ENCODE measurements around the gene VWA3B. TPM values are rescaled to one million over a fixed set of nuclear protein-coding genes. Genes with fewer than 3 reads are reported as not detected.

VWA3B gene
- total RNA-seq, 1 donor from 2014 or later = not detected

- intact Hi-C loops (cut with micrococcal nuclease) = no loop called here
These were observed 155.0 kb downstream of the VWA3B start for GRCh38 chr2:98242003-98242402.

- intact Hi-C loops (cut with micrococcal nuclease) = no loop called here
These were observed 158.5 kb downstream of the VWA3B start for GRCh38 chr2:98245491-98245890.

GRCh38 chr2:98247383-98247782, 160.4 kb downstream of the VWA3B start:
- intact Hi-C loops (cut with micrococcal nuclease) = no loop called here

- intact Hi-C loops (cut with micrococcal nuclease) = no loop called here
These were observed 165.2 kb downstream of the VWA3B start for GRCh38 chr2:98252038-98252773.

GRCh38 chr2:98253461-98254070, 166.6 kb downstream of the VWA3B start:
- intact Hi-C loops (cut with micrococcal nuclease) = no loop called here

DNA sequence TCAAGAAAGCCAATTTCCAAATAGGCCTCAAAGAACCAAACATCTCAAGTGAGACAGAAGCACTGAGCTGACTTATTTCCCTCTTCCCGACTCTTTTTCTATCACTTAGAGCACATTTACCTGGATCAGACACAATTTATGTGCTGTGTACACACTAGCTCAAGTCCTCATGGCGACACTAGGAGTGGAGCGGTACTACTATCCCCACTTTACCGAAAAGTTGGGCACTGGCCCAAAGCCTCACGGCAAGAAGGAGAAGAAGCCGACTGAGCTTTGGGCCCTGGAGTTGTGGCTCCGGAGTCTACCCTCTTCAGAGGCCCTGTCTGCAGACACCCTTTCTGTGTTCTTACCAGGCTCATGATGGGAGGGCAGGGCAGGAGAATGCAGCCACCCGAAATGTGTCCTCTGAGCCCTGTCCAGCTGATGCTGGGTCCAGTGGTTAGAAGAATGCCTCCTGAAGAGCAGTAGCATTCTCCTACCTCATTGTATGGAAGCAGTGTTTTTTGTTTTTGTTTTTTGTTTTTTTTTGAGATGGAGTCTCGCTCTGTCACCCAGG, 167.6 kb downstream of the VWA3B start:
- intact Hi-C loops (cut with micrococcal nuclease) = no loop called here

GRCh38 chr2:98258906-98259305, 171.9 kb downstream of the VWA3B start:
- intact Hi-C loops (cut with micrococcal nuclease) = no loop called here

GRCh38 chr2:98263362-98263761, 176.4 kb downstream of the VWA3B start:
- intact Hi-C loops (cut with micrococcal nuclease) = no loop called here

- intact Hi-C loops (cut with micrococcal nuclease) = loop anchor here (5.0 kb wide), 1 partner anchor 556 kb away; the partner anchor contains the start of gene ZAP70
These were observed 181.3 kb downstream of the VWA3B start for GRCh38 chr2:98268225-98268624.

GRCh38 chr2:98269274-98269673, 182.3 kb downstream of the VWA3B start:
- intact Hi-C loops (cut with micrococcal nuclease) = loop anchor here (1.0 to 5.0 kb wide), 2 partner anchors 463 to 557 kb away; partner anchors contain the start of gene ZAP70

DNA sequence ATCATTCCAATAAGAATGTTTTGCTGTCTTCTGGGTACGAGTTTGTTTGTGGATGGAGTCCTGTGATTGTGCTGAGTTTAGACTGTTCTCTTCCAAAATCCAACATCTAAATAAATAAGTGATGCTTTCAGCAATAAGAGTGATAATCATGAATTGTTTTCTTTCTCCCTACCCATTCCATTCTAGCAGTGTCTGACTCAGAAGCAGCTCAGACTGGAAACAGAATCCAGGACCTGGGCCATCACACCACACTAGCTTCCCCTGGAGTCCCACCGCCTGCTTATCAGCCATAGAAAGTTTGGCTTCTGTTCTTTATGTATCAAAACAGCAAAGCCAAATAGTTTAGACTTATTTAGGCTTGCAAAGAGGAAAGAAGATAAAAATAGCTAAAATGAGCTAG, 182.9 kb downstream of the VWA3B start:
- intact Hi-C loops (cut with micrococcal nuclease) = loop anchor here (1.0 to 5.0 kb wide), 2 partner anchors 464 to 558 kb away; partner anchors contain the start of gene ZAP70

DNA sequence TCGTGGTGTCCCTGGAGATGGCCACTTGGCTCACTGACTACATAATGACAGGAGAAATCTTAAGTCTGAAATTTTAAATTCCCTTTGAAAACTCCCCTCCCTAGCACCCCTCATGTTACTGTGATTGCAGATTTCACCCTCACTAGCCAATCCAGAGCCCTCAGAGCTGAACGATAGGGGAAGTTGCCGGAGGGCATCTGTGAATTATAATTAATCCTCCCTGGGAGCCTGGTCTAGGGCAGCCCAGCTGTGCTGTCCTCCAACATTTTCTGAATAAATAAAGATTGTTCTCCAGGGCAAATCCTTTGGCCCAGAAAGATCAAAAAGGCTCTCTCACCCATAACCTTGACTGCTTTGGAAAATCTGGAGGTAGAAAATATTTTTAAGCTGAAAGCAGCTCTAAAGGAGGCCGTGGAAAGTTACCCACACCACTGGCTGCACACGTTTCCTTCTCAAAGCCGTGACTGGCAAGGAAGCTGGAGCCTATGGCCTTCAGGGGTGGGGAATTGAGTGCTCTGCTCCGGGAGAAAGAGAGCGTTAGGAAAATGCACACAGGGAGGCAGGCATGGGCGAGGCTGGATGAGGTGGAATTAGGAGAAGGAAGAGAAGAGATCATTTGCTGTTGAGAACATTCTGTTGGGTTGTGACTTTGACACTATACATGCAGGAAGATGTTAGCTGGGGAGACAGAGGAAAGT, 190.3 kb downstream of the VWA3B start:
- intact Hi-C loops (cut with micrococcal nuclease) = no loop called here

GRCh38 chr2:98278074-98278473, 191.1 kb downstream of the VWA3B start:
- intact Hi-C loops (cut with micrococcal nuclease) = no loop called here

DNA sequence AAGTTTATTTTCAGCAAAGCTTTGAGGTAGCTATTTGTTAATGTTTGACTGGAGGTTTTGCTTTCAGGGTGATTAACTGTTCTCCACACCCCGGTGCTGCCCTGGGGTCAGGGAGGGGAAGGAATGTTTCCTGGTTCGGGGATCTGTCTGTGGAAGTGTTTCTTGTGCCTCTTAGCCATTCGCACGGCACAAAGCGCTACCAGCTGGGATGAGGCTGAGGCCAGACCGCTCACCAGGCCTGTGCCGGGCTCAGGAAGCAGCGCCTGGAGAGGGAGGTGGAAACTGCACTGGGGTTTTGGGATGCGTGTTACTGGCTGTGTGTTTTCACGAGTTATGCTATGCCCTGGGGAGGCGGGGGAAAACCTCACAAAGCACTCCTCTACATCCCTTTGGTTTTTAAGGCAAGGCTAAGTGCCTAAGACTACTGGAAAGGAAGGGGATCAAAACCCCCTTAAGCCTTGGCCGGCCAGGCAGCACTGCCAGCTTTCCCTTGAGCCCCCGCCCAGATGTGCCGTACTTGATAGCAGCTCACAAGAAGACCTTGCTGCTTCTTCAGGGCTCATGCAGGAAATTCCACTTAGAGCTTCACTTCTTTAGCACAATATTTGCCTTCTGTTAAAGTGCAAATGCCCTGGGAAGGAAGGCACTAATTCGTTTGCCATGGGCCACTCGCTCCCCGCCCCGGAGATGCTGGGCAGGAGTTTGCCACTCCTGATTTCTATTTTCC, 193.6 kb downstream of the VWA3B start:
- intact Hi-C loops (cut with micrococcal nuclease) = no loop called here

DNA sequence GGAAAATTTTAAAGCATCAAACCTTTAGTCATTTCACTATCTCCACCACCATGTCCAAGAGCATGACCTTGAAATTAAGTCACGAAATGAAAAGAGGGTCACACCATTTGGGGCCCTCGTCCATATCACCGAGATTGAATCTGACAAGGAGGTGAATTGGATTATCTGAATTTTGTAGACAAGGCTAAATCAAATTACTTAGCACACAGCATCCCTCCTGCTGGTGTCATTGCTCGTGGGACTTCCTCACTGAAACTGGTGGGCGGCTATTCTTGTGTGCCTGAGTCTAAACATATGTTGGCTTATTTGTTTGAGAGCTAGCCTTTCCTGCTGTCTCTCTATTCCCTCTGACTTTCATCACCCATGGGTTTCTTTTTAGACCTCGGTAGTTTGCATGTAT, 194.6 kb downstream of the VWA3B start:
- intact Hi-C loops (cut with micrococcal nuclease) = no loop called here

GRCh38 chr2:98282109-98282508, 195.1 kb downstream of the VWA3B start:
- intact Hi-C loops (cut with micrococcal nuclease) = no loop called here

DNA sequence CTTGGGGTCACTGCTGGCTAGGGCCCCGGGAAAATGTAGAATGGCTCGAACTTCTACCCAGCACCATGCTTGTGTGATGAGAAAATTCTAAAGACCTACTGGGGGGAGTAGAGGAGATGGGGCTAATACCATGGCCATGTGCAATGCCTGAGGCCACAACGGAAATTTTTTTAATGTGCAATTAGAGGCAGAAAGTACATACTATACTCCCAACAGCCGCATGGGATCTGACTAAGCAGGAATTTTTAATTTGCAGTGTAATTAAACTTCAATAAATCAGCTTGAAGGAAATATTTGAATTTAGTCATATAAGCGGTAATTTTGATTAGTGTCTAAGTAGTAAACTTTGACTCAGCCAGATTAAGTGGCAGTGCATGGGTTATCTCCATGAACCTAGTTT, 206.1 kb downstream of the VWA3B start:
- intact Hi-C loops (cut with micrococcal nuclease) = no loop called here

DNA sequence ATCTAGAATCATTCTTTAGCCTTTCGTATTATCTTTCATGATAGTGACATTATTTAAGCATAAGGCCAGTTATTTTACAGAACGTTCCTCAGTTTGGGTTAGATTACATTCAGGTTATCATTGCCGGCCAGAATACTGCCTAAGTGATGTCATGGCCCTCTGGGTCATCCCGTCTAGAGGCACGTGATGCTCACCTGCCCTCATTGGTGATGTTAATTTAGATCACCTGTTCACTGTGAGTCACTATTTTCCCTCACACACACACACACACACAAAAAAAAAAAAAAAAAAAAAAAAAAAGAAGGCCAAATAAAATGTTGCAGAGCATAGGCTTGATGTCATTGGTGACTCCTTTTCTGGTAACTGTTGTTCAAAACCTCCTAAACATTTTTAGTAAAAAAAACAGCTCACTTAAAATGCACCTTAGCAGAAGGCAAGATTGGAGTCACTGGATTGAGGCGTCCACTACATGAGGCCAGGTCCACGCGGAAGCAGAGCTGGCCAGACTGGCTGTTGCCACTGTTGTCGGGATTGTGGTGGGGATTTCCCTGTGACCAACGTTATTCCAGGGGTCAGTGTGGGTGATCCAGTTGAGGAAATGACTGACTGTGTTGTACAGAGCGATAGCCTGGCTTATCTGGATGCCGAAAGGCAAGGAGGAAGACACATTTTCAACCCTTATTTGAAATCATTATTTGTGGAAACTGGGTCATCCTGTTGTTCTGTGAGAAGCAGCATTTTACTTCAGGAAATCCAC, 207.1 kb downstream of the VWA3B start:
- intact Hi-C loops (cut with micrococcal nuclease) = no loop called here

- intact Hi-C loops (cut with micrococcal nuclease) = no loop called here
These were observed 207.7 kb downstream of the VWA3B start for GRCh38 chr2:98294711-98295110.

GRCh38 chr2:98295275-98295674, 208.3 kb downstream of the VWA3B start:
- intact Hi-C loops (cut with micrococcal nuclease) = no loop called here

All from T-helper 1 cell treated with Interleukin-12 subunit alpha and Interleukin-12 subunit beta and Interleukin-4 antibody, amounts not matched to agents 30 ng/mL and 1 ng/mL, for 36 hours (primary cell).